GM21515 (cell line): ENCODE results near the gene EFR3B.
"Not testable (repeated sequence)": the region's sequence is repeated elsewhere in the genome, so short reads cannot be mapped to it uniquely, and the experiment has no call there.

Source experiments
- ATAC-seq: cut with Tn5 transposase; IDR thresholded peaks from one replicate; pipeline ENCODE4 v1.9.1; 2021; ENCODE audit not compliant: unreplicated experiment

EFR3B gene

DNA sequence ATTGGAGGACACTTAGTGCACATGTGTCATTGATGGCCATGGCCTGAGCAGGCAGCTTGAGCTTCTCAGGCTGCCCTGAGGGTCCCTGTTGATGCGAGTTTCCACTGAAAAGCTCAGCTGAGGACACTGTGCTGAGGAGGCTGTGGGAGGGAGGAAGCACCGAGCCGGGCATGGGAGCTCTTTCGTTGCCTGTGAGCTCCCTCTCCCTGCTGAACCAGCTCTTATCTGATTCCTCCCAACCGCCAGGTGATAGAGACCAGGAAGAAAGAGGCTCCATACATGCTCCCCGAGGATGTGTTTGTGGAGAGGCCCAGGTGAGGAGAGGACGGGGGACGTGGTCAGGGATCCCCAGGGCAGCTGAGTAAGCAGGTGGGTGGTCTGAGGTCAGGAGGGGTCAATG is 99.2 kb downstream of the EFR3B start:
- no peak for ATAC-seq

DNA sequence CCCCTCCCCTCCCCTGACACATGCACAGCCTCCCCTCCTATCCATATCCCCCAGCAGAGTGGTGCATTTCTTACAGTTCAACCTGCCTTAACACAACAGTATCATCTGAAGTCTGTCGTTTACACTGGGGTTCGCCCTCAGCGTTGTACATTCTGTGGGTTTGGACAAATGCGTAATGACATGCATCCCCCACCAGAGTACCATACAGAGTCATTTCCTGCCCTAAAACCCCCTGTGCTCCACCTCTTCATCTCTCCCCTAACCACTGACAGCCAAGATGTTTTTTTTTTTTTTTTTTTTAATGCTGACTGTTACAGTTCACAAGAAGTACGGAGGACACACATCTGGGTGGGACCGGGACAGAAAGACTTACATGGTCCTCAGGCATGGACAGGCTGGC is 103.9 kb downstream of the EFR3B start:
- no peak for ATAC-seq

DNA sequence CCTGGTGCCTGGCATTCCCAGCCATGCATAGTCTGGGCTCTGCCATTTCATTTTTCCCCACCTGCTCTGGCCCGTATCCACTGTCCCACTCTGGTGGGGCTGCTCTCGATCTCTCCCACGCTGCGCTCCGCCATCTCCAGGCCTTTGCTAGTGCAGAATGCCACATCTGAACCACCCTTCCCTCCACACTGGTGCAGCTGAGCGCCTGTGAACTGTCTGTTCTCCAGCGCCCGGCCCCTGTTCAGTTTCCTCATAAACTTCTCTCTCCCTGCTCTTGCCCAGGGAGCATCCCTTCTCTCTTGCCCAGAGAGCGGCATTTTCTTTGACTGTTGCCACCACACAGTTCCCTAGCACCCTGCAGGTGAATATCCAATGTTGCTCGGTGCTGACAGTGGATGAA is 105.0 kb downstream of the EFR3B start:
- no peak for ATAC-seq

DNA sequence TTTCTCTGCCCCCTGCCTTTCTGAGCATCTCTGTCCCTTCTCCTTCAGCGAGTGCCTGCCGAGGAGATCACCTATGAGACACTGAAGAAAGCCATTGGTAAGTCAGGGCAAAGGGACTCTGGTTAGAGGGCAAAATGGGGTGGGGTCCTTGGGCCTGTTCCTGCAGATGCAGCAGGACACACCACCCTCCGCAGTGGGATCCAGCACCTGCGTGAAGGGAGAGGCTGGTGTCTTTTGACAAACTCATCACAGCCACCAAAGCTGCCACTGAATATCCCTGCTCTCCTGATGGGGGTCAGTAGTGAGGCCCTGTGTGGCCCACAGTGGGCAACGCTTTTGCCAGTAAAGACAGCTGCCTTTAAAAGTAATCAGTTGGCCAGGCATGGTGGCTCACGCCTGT is 107.8 kb downstream of the EFR3B start:
- no peak for ATAC-seq

DNA sequence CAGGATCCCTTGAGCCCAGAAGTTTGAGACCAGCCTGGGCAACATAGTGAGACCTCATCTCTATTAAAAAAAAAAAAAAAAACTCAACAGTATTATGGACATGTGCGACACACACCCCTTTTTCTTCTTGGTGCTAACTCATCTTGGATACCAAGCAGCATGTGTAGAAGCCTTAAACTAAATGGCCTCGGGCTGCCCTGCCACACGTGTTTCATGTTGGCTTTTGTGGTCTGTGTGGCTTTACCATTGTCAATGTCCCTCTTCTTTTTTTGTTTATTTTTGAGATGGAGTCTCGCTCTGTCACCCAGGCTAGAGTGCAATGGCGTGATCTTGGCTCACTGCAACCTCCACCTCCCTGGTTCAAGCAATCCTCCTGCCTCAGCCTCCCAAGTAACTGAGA is 109.1 kb downstream of the EFR3B start:
- not testable (repeated sequence) for ATAC-seq

DNA sequence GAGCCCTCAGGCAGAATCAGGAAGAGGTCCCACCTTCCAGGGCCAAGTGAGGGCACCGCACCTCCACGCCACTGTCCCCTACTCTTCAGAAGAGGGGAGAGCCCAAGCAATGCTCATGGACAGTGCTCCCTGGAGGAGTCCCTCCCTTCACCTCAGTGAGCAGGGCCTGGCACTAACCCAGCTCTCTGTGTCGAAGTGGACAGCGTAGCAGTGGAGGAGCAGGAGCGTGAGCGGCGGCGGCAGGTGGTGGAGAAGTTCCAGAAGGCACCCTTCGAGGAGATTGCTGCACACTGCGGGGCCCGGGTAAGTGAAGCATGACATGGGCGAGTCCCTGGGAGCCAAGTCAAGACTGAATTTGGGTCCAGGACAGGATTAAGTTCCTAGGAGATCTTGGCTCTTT is 109.8 kb downstream of the EFR3B start:
- ATAC-seq, result no peak

DNA sequence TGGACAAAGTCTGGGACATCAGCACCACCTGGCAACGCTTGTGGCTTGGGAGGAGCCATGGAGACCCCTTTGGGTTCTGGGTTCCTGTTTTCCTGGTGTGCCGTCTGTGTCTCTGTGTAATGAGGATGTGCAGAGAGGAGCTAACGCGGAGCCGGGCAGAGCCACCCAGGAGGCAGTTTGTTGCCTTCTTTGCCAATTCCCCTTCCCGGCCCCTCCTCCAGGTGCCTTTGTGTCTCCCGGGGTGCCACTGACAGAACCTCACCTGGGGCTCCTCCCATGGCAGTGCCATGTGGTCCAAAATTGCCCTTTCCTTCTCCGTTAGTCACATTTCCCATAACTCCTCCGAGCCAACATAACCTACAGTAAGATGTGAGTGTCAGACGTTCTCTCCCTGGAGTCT is 113.5 kb downstream of the EFR3B start:
- no peak for ATAC-seq

DNA sequence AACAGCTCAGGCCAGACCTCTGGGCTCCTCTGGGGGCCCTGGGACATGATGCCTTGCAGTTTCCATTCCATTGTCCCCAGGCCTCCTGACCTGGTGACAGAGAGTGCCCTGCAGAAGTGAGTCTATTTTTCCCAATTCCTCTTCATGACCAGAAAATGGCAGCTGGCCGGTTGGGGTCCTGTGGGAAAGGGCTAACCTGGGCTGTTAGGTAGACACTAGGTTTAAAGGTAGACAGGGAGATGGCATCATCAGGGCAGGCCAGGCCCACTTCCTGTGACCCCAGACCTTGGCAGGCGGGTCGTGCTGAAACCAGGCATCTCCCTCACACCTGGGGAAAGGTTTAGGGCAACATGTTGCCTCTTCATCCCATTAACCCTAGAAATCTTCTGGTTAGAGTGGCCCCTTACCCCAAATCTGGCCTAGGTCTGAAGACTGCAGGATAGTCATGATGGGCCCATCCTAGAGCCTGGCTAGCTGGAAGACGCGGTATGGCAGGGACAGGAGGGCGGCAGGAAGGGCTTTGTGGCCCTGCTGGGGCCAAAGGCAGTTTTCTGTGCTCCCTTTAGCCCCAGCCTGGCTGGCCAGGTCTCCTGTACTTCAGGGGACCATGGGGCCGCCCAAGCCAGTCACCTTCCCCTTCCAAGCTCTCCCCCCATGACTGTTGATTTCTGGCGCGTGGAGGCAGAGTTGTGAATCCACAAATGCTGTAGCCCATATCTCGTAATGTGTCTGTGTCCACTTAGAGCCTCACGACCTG is 116.4 kb downstream of the EFR3B start:
- no peak for ATAC-seq

DNA sequence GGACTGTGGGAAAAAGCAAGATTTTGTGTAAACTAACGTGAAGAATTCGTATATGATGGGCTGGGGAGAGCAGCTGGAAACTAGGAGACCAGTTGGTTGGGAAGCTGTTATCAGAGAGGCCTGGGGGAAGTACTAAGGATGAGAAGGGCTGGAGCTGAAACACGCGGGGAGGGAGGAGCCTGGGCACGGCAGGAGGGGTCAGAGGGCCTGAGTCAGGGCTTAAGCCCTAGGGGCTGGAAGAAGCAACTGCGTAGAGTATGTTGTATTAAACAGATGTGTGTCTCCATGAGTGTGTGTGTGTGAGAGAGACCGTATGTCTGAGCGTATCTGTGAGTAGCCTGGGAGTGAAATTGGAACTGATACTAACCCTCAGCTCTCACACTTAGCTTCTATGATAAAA is 118.1 kb downstream of the EFR3B start:
- no peak for ATAC-seq

DNA sequence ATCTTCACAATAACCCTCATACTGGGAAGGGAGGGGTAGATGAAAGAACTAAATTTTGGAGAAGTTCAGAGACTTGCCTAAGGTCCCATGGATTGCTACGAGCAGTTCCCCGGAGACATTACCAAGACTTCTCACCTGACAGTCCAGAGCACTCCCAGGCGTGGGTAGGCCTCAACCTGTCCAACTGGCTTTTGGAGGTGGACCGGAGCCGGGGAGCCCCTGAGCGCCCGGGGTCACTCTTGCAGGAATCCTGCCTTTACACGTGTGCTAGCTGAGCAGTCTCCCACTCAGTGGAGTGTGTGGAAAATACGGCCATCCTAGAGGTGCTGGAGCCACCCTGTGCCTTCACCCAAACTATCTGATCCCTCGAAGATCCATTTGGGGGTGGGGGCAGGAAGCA is 118.5 kb downstream of the EFR3B start:
- no peak for ATAC-seq

DNA sequence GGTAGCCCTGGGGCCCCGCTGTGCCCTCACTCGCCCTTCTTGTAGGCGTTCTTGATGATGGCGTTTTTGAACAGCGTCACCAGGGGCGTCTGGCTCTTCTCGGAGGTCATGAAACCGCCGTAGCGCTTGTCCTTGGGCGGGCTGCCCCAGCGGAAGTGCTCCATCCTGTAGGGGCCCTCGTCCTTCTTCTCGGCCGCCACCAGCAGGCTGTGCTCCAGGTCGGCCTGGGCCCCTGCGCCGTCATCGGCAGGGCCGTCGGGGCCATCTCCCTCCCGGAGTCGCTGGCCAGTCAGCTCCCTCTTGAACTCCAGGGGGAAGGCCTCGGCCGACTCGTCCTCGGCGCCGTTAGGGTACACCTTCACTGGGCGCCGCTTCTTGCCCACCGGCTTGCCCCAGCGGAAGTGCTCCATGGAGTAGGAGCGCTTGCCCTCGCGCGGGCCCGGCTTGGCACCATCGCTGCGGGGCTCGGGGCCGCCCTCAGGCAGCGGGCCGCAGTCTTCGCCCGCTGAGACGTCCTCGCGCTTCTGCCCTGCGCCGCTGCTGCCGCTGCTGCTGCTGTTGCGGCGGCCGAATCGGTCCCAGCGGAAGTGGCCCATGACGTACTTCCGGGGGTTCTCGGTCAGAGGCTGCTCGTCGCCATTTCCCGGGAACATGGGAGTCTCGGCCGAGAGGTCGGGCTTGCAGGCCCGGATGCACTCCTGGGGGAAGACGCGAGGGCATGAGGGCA is 119.3 kb downstream of the EFR3B start:
- peak; percentile 57 for ATAC-seq

DNA sequence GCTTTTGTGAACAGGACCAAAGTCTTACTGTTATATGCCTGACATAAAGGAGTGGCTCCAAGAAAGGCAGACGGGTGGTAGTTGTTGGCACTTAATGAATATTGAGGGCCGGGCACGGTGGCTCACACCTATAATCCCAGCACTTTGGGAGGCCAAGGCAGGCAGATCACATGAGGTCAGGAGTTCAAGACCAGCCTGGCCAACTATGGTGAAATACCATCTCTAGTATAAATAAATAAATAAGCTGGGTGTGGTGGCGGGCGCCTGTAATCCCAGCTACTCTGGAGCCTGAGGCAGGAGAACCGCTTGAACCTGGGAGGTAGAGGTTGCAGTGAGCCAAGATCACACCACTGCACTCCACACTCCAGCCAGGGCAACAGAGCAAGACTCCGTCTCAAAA is 120.2 kb downstream of the EFR3B start:
- not testable (repeated sequence) for ATAC-seq

DNA sequence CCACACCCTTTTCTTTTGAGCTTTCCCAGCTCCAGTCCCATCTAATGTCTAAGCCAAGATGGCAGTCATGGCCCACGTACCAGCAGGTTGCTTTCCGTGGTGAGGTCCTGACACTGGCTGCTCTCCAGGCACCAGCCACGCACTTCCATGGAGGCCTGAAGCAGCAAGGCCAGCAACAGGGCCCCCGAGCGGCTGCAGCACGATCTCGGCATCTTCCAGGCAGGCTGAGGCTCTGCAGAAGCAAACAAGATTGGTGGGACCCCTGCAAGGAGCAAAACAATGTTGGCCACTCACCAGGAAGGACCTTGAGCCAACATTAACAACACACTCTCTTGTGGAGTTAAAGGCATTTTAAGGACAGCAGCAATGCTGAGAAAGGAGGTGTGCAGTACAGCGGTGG is 122.7 kb downstream of the EFR3B start:
- ATAC-seq, result no peak

DNA sequence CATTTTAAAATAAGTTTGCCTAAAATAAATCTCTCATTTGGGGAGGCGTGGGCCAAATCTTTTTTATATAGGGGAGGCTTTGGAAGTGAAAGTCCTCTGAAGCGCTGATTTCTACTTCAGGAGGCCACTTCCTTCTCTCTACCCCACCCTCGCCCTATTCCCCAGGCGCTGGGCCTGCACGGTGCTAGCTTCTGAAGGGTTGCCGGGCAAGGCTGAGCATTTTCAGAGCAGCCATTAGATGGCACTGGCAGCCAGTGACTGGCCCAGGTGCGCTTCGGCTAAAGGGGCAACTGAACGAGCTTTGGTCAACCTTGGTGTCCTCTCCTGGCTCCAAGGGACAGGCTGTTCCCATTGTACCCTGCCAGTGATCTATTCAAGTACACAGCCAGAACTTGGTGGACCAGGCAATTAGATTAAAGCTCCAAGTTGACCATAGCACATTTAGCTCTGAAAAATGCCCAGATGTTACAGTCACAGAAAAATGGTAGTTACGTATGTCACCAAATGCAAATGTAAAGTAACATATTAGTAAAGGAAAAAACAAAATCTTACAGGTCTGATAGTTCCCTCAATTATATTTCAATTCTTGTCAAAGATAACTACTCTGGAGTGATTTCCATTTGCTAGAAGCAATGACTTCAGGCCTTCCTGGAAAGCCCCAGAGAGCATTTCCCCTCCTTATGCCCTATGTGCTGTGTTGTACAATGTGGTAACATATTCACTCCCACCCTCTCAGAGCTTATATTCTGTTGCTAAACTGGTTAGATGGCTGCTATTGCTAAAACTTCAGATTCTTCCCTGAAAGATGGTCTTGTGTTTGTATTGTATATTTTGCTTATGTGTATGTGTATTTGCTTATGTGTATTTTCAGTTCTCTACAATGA is 124.4 kb downstream of the EFR3B start:
- peak; percentile 73 for ATAC-seq

DNA sequence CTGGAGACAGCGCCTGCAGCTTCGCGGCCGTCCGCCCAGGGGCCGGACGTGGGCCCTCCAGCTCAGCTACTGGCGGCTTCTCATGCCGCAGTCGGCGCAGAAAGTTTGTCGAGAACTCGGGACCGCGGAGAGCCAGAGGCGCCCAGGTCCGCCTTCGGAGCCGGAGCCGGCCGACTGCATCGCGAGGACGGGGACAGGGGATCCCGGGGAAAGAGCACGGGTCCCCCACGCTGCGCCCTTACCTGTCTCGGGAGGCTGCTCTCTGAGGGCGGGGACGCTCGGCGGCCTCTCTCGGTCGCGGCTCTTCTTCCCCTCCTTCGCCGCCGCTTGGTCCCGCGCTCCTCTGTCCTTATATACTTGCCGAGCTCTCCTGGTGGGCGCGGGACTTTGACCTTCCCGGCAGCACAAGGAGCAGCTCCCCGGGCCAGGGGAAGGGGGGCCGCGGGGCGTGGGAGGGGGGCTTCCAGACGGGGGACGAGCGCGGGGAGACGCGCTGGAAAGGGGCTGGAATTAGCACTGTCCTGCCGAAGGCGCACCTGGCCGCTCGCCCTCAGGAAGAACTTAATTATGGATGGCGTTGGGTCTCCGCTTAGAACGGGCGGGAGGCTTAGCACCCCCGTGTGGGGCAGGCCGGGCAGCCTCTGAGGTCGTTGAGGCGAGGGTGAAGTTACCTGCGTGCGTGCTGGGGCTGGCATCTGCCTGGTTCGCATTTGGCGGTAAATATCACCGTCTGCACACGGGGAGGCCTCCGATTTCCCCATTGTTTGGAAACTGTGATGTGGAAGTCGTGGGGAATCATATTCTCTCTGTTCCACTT is 126.6 kb downstream of the EFR3B start, which contains the start of gene POMC:
Gene POMC, minus strand, starts transcription at position 325 of the 817 bp plus-strand sequence. CDS start 3,808 bp downstream, outside the sequence.
- no peak for ATAC-seq

DNA sequence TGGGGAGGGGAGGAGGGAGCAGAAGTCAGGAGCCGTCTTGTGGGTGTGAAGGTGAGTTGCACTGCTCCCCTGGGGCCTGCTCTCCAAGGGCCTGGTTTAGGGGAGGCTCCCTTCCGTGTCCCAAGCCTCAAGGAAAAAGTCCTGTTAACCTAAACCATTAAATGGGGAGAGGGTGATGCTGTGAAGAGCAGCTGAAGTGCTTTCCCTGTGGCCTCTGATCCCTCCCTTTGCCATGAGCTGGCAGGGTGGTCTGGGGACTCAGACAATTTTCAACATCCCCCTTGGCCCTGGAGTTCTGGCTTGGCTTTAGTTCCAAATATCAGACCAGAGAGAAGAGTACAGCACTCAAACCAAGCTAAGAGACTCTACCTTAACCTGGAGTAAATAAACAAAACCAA is 127.2 kb downstream of the EFR3B start:
- no peak for ATAC-seq

DNA sequence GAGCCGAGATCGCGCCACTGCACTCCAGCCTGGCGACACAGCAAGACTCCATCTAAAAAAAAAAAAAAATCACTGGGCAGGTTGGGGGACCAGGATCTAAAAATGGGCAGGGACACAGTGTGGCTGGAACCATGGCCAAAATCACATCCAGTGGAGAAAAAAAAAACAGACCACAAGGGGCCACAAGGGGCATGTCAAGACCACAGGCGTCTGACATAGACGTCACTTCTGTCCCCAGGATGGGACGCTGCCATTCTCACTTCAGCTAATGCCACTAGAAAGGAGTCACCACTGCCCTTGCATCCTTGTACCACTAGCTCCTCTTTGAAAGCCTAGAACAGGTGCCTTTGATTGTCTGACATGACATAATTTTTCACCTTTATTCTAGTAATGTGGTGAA is 129.0 kb downstream of the EFR3B start:
- no peak for ATAC-seq

DNA sequence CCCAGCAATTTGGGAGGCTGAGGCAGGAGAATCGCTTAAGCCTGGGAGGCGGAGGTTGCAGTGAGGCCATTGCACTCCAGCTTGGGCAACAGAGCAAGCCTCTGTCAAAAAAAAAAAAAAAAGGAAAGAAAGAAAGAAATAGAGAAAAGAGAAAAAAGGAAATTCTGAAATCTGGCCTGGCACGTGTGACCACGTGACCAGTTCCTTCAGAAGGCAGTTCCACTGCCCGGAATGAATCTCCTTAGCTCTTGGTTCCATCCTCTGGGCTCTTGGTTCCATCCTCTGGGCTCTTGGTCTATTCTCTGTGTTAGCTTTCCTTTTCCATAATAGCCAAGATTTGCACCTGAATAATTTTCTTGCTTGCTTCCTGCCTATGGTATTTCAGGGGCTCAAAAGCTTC is 131.8 kb downstream of the EFR3B start:
- no peak for ATAC-seq

DNA sequence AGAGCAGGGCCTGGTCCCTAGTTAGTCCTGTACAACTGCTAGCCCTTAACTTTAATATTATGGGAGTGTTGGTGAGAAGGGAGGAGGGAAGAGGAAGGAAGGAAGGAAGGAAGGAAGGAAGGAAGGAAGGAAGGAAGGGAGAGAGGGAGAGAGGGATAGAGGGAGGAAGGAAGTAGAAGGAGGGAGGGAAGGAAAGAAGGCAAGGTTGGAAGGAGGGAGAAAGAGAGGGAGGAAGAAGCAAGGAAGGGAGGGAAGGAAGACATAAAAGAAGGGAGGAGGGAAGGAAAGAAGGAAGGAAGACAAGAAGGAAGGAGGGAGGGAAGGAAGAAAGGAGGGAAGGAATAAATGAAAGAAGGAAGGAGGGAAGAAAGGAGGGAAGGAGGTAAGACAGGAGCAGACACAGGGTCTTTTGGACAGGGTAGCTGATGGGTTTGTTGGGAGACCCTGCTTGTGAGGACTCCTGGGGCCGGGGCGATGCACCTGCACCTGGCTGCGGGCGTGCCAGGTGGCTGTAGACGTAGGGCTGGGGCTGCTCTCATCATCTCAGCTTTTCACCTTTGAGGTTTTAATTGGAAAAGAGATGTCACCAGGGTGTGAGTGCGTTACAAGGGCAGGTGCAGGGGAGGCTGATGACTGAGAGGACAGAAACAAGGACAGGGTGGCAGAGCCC is 132.5 kb downstream of the EFR3B start:
- no peak for ATAC-seq

DNA sequence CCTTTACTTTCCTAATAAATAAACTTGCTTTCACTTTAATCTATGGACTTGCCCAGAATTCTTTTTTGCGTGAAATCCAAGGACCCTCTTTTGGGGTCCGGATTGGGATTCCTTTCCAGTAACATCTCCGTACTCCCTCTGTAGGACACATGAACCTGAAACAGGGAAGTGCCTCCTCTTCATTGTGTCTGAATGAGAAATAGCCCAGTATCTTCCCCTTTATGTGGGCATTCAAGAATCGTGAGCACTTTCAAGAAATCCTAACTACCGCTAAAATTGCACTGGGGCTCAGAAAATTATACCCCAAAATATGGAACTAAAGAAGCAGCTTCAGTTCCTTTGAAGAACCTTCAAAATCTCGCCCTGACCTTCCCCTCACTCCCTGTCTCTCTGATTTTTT is 134.3 kb downstream of the EFR3B start:
- ATAC-seq, result no peak
